ENCODE measurements around the gene HJV.

The HJV gene

GRCh38 chr1:145983960-145984830, 37.3 kb downstream of the HJV start:
- H3K27ac ChIP-seq: no peak overlapping the region

GRCh38 chr1:145983206-145983675, 38.3 kb downstream of the HJV start:
- TF ChIP-seq ZFX (IDR thresholded peaks at IDR 0.05): no peak
- no peak for TF ChIP-seq CTCF (conservative IDR thresholded peaks at IDR 0.05)
- H3K27ac ChIP-seq: no peak overlapping the region

More at GRCh38 chr1:145983960-145984830, 37.3 kb downstream of the HJV start:
- TF ChIP-seq ZFX (IDR thresholded peaks at IDR 0.05) (no peak), CTCF (conservative IDR thresholded peaks at IDR 0.05) (no peak)

GRCh38 chr1:145982010-145982723, 39.4 kb downstream of the HJV start:
- H3K27ac ChIP-seq: no peak overlapping the region
- no peak for TF ChIP-seq ZFX (IDR thresholded peaks at IDR 0.05)
- TF ChIP-seq CTCF (conservative IDR thresholded peaks at IDR 0.05): no peak

GRCh38 chr1:145980457-145980994, 41.0 kb downstream of the HJV start:
- peak overlapping the region; percentile 84; the same call in 1 of the 2 replicates for H3K27ac ChIP-seq
- no peak for TF ChIP-seq ZFX (IDR thresholded peaks at IDR 0.05)
- no peak for TF ChIP-seq CTCF (conservative IDR thresholded peaks at IDR 0.05)

GRCh38 chr1:145979746-145980456, 41.6 kb downstream of the HJV start:
- TF ChIP-seq ZFX (IDR thresholded peaks at IDR 0.05) (no peak), CTCF (conservative IDR thresholded peaks at IDR 0.05) (no peak)
- peak overlapping the region; percentile 84 for H3K27ac ChIP-seq

- H3K27ac ChIP-seq: peak overlapping the region; percentile 84
- no peak for TF ChIP-seq CTCF (conservative IDR thresholded peaks at IDR 0.05)
- TF ChIP-seq ZFX (IDR thresholded peaks at IDR 0.05): no peak
Measured at GRCh38 chr1:145978854-145979745, 42.4 kb downstream of the HJV start.
